ENCODE results near the gene ATP2A3. TPM values are rescaled to one million over a fixed set of nuclear protein-coding genes. Genes with fewer than 3 reads are reported as not detected.

The ATP2A3 gene
- total and polyA plus RNA-seq, 2 experiments from 2014 or later = 4.2 to 6.9 TPM

DNA sequence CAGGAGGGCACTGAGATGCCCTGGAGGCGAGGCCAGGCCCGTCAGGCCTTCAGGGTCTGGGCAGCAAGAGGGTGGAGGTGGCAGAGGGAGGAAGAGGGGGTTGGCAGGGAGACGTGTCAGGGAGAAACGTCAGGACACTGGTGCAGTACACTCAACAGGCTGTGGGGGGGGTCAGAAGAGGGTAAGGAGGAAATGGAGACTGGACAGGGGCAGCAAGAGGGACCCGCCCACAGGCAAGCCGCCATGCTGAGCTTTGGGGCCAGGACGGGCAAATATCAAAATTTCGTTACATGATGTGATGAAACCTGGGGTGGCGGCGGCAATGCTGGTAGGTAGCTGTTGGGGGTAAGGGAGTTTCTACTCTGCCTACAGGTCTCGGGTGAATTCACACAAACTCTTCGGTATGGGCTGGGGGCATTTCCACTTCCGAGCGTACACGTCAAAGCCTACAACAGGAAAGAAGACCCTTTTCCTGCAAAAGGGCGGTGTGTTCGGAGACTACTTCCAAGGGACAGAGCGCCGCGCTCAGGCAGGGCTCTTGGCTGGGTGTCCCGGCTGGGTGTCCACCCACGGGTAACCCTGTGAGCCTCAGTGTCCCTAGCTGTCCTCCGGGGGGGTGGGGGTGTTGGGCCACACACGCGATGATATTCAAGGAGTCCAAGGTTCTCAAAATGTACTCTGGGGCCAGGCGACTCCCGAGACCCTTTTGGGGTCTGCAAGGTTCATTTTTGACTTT, 43.3 kb upstream of the ATP2A3 start:
- peak in 1 of 2 donors; percentile 30 for DNase-seq (ENCODE audit: low read depth in 1 of 2, low spot score in 1 of 2)
- Histone ChIP-seq H3K4me3 (no peak overlapping the region), H3K4me1 (ENCODE audit: low read depth) (peaks cover 33% of the 10 kb centered on the region), H3K9me3 (ENCODE audit: low read depth) (no peaks in the 10 kb centered on the region), H3K27me3 (no peaks in the 10 kb centered on the region), H3K36me3 (no peaks in the 10 kb centered on the region), H3K27ac (peak overlapping the region; percentile 88)
- no peak for TF ChIP-seq CTCF (IDR thresholded peaks at IDR 0.05; ENCODE audit: low read depth, low read length)

DNA sequence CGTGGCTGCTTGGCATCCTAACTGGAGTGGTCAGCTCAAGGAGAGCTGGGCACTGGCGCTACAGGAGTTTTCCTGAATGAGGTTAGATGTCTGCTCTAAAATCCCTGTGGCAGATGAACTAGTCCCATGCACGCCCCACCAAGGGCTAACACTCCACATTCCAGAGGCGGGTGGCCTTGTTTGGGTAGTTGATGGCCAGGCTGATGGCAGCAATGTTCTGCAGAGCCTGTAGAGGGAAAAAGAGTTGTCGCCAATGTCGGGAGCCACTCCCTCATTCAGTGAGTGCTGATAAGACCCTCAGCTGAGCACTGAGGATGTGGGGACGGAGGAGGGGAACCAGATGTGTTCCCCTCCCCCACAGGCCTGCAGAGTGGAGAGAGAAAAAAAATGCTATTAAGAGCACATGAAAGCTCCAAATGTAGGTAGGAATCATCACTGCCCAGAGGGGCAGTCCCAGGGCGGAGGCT, 42.5 kb upstream of the ATP2A3 start:
- TF ChIP-seq CTCF (IDR thresholded peaks at IDR 0.05; ENCODE audit: low read depth, low read length) = no peak

GRCh38 chr17:4006165-4006589, 41.9 kb upstream of the ATP2A3 start:
- DNase-seq (ENCODE audit: low read depth in 1 of 2, low spot score in 1 of 2) = no peak
- no peak for TF ChIP-seq CTCF (IDR thresholded peaks at IDR 0.05; ENCODE audit: low read depth, low read length)
- H3K4me3 ChIP-seq = no peak overlapping the region
- H3K9me3 ChIP-seq (ENCODE audit: low read depth) = no peaks in the 10 kb centered on the region
- peaks cover 35% of the 10 kb centered on the region for H3K4me1 ChIP-seq (ENCODE audit: low read depth)
- H3K36me3 ChIP-seq = no peaks in the 10 kb centered on the region
- H3K27ac ChIP-seq = peak overlapping the region; percentile 88
- H3K27me3 ChIP-seq = no peaks in the 10 kb centered on the region

More for the DNA sequence above, 42.5 kb upstream of the ATP2A3 start:
- no peaks in the 10 kb centered on the region for H3K36me3 ChIP-seq
- no peaks in the 10 kb centered on the region for H3K27me3 ChIP-seq
- H3K4me3 ChIP-seq = no peak overlapping the region
- H3K4me1 ChIP-seq (ENCODE audit: low read depth) = peaks cover 35% of the 10 kb centered on the region
- no peaks in the 10 kb centered on the region for H3K9me3 ChIP-seq (ENCODE audit: low read depth)
- peak overlapping the region; percentile 88 for H3K27ac ChIP-seq
- DNase-seq (ENCODE audit: low read depth in 1 of 2, low spot score in 1 of 2) = peak in 1 of 2 donors; percentile 91

DNA sequence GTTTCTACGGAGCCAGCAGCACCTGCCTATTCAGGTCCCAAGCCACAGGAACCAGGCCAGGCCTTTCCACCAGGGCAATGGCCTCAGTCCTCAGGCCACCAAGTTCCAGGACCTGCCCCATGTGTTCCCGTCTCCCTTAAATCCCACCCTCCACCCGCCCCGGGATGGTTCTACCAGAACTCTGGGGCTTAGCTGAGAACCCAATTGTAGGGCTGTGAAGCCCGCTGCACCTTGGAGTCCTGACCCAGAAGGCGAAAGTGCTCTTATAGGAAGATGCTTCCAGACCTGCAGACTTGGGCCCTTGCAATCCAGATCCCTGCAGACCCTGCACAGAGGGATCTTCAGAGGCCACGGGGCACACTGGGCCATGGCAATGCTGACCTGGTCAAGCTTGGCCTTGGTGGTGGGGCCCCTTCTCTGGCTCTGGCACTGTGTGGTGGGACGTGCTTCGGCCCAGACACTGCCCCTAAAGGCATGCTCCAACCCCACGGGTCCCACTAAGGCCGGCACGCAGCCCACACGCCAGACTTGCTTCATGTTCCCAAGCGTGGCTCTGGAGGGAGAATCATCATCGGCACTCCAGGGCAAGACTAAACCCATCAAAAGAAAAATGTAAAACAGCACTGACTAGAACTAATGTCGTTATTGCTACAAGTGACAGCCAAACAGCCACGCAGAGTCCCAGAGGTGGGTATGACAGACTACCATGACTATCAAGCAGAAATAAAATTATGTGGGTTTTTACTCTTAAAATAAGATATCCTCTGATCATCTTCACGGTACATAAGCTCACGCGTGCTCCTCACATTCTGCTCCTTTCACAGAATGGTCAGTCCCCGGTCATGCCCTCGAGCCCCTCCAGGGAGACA, 41.3 kb upstream of the ATP2A3 start:
- no peak for TF ChIP-seq CTCF (IDR thresholded peaks at IDR 0.05; ENCODE audit: low read depth, low read length)

DNA sequence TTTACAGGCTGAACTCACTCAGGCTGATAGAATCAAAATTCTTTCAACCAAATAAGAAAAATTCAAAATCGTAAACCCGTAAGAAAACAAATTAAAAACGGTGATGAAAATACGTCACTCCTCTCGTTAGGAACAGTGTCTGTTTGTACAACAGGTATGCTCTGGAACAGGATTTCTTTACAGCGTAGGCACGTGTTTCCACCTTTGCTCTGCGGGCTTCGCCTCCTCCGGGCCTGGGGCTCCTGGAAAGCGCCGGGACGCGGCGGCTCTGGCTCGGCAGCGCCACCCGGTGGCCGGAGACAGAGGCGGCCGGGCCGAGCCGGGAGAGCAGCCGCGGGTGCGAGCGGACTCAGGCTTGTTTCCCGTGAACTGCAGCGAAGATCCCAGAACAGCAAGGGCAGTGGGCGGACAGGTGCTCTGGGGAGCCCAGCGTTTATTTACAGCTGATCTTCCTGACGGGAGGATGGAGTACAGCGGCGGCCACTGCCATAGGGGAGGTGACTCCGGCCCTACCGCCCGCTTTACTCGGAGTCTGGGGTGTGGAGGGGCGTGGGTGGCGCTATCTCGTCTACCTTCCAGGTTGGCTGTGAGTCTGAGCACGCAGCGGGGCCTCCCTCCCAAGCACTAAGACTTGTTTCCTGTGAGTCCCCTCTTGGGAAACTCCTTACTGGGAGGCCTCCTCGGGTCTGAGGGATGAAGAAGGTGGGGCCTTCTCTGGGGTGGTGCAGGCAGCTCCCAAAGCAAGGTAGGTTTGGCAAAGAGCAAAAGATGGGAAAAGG, 40.5 kb upstream of the ATP2A3 start:
- DNase-seq (ENCODE audit: low read depth in 1 of 2, low spot score in 1 of 2) = peak; percentile 47 to 81

More for the DNA sequence above, 41.3 kb upstream of the ATP2A3 start:
- Histone ChIP-seq H3K4me1 (ENCODE audit: low read depth) (peaks cover 29% of the 10 kb centered on the region), H3K9me3 (ENCODE audit: low read depth) (no peaks in the 10 kb centered on the region), H3K27ac (peak overlapping the region; percentile 88), H3K4me3 (no peak overlapping the region), H3K27me3 (no peaks in the 10 kb centered on the region), H3K36me3 (no peaks in the 10 kb centered on the region)
- DNase-seq (ENCODE audit: low read depth in 1 of 2, low spot score in 1 of 2) = no peak

More for the DNA sequence above, 40.5 kb upstream of the ATP2A3 start:
- TF ChIP-seq CTCF (IDR thresholded peaks at IDR 0.05; ENCODE audit: low read depth, low read length) = peak; percentile 80
- no peak overlapping the region for H3K27ac ChIP-seq
- peaks cover 29% of the 10 kb centered on the region for H3K4me1 ChIP-seq (ENCODE audit: low read depth)
- H3K4me3 ChIP-seq = no peak overlapping the region
- H3K9me3 ChIP-seq (ENCODE audit: low read depth) = no peaks in the 10 kb centered on the region
- H3K36me3 ChIP-seq = no peaks in the 10 kb centered on the region
- no peaks in the 10 kb centered on the region for H3K27me3 ChIP-seq
